Measurements from ENCODE around the gene ATPAF1.
A peak's percentile ranks its signal among the peaks of the same experiment; 100 is the strongest.

The ATPAF1 gene

GRCh38 chr1:46607345-46608130 lies 60.6 kb downstream of the ATPAF1 start:
- no peak overlapping the region for H3K4me3 ChIP-seq (ENCODE audit: low read length)
- no peak for TF ChIP-seq ZNF274 (IDR thresholded peaks at IDR 0.05; ENCODE audit: low read depth, low read length)

GRCh38 chr1:46606255-46606965 lies 61.8 kb downstream of the ATPAF1 start:
- TF ChIP-seq ZNF274 (IDR thresholded peaks at IDR 0.05; ENCODE audit: low read depth, low read length) = no peak
- H3K4me3 ChIP-seq (ENCODE audit: low read length) = no peak overlapping the region

GRCh38 chr1:46605232-46605631 lies 62.9 kb downstream of the ATPAF1 start:
- H3K4me3 ChIP-seq (ENCODE audit: low read length) = no peak overlapping the region; the same call in 1 of the 2 replicates

GRCh38 chr1:46603858-46604549 lies 64.2 kb downstream of the ATPAF1 start, which contains the start of gene MKNK1:
Gene MKNK1 (minus strand): TSS chr1:46604268. CDS start chr1:46583327, 20,941 bp downstream.
- H3K4me3 ChIP-seq (ENCODE audit: low read length) = peak within 1 kb of the TSS; percentile 72
- no peak for TF ChIP-seq ZNF274 (IDR thresholded peaks at IDR 0.05; ENCODE audit: low read depth, low read length)

More at GRCh38 chr1:46605232-46605631, 62.9 kb downstream of the ATPAF1 start:
- no peak for TF ChIP-seq ZNF274 (IDR thresholded peaks at IDR 0.05; ENCODE audit: low read depth, low read length)

GRCh38 chr1:46603481-46603857 lies 64.7 kb downstream of the ATPAF1 start:
- no peak for TF ChIP-seq ZNF274 (IDR thresholded peaks at IDR 0.05; ENCODE audit: low read depth, low read length)
- peak overlapping the region; percentile 72 for H3K4me3 ChIP-seq (ENCODE audit: low read length)

GRCh38 chr1:46601257-46602007 lies 66.7 kb downstream of the ATPAF1 start:
- no peak for TF ChIP-seq ZNF274 (IDR thresholded peaks at IDR 0.05; ENCODE audit: low read depth, low read length)
- no peak overlapping the region for H3K4me3 ChIP-seq (ENCODE audit: low read length)

GRCh38 chr1:46599059-46599970 lies 68.8 kb downstream of the ATPAF1 start:
- no peak overlapping the region for H3K4me3 ChIP-seq (ENCODE audit: low read length)
- no peak for TF ChIP-seq ZNF274 (IDR thresholded peaks at IDR 0.05; ENCODE audit: low read depth, low read length)

GRCh38 chr1:46596846-46597245 lies 71.3 kb downstream of the ATPAF1 start:
- H3K4me3 ChIP-seq (ENCODE audit: low read length) = no peak overlapping the region
- no peak for TF ChIP-seq ZNF274 (IDR thresholded peaks at IDR 0.05; ENCODE audit: low read depth, low read length)

- no peak for TF ChIP-seq ZNF274 (IDR thresholded peaks at IDR 0.05; ENCODE audit: low read depth, low read length)
- H3K4me3 ChIP-seq (ENCODE audit: low read length) = no peak overlapping the region
These were observed 72.1 kb downstream of the ATPAF1 start for GRCh38 chr1:46596036-46596435.

GRCh38 chr1:46595127-46595526 lies 73.0 kb downstream of the ATPAF1 start:
- TF ChIP-seq ZNF274 (IDR thresholded peaks at IDR 0.05; ENCODE audit: low read depth, low read length) = no peak
- H3K4me3 ChIP-seq (ENCODE audit: low read length) = no peak overlapping the region

GRCh38 chr1:46594063-46594462 lies 74.1 kb downstream of the ATPAF1 start:
- TF ChIP-seq ZNF274 (IDR thresholded peaks at IDR 0.05; ENCODE audit: low read depth, low read length) = no peak
- no peak overlapping the region for H3K4me3 ChIP-seq (ENCODE audit: low read length)

- no peak overlapping the region for H3K4me3 ChIP-seq (ENCODE audit: low read length)
- no peak for TF ChIP-seq ZNF274 (IDR thresholded peaks at IDR 0.05; ENCODE audit: low read depth, low read length)
These were observed 75.3 kb downstream of the ATPAF1 start for GRCh38 chr1:46592823-46593222.

- peak; percentile 19; the same call in 1 of the 2 replicates for TF ChIP-seq ZNF274 (IDR thresholded peaks at IDR 0.05; ENCODE audit: low read depth, low read length)
These were observed 78.6 kb downstream of the ATPAF1 start for GRCh38 chr1:46589529-46589928.

More at GRCh38 chr1:46589529-46589928, 78.6 kb downstream of the ATPAF1 start:
- H3K4me3 ChIP-seq (ENCODE audit: low read length) = no peak overlapping the region

Data from GM08714 (cell line).